Activated T-cell treated with anti-CD3 and anti-CD28 coated beads, Interleukin-2, amount 50 U/mL, for 48 hours (primary cell): ENCODE measurements around the gene MYH10.

ENCODE experiments used
- DNase-seq, 2 experiments: peaks; one replicate each; pipeline ENCODE4 v3.0.0-alpha.2; 2020

MYH10 gene

DNA sequence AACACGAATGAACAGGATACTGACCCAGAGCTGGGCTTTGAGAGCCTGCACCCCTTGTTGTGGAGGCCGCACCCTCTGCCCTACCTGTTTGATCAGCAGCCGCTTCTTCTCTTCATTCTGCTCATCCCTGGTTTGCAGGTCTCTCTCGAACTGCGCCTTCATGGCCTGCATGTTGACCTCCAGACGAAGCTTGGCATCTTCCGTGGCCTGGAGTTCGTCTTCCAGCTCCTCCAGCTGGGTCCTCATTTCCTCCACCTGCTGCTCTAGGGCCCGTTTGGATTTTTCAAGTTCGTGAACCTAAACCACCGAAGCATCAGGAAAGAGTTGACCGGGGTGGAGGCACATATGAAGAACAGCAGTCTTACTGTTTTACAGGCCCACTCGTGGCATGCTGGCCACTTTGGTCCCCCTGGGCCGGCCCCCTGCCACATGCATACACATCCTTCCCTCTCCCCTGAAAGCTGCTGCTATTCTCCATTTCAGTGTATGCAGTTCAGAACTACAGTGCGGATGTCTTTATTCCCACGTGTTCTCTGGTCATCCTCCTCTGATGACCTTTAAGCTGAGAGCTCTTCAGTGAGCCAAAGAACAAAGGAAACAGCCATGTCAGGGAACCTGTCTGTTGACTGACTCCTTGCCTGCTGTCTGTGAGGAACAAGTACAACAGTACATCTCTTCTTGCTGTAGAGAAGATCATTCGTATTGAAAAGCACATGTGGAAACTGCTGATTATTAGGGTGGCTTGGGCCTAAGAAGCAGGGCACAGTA, 140.1 kb downstream of the MYH10 start:
- no peak for DNase-seq

DNA sequence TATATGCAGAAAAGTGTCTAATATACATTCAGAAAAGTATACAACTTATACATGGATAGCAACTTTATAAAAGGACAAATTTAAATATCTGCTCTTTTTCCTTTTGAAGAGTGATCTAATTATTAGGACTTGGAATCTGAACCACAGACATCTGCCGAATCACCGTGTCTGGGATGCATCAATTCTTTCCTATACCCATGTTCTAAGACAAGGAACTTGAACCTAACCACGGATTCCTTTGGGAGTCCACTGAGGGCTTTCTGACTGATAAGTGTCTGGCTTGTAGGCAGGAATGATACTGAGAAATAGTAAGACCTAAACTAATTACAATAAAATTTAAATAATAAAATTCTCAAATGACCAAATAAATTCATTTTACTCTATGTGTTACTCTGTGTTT, 140.7 kb downstream of the MYH10 start:
- no peak for DNase-seq

DNA sequence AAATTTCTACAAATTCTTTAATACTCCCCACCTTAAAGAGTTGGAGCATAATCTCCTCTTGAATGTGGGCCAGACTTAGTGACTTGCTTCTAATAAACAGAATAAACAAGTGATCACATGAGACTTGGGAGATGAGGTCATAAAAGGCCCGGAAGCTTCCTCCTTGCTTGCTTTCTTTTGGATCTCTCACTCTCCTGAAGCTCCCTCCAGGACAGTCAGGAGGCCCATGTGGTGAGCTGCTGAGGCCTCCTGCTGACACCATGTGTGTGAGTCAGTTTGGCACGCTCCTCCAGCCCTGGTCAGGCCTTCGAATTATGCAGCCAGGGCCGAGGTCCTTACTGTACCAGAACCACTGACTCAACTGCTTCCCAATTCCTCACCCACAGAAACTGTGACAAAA, 141.6 kb downstream of the MYH10 start:
- DNase-seq = no peak

DNA sequence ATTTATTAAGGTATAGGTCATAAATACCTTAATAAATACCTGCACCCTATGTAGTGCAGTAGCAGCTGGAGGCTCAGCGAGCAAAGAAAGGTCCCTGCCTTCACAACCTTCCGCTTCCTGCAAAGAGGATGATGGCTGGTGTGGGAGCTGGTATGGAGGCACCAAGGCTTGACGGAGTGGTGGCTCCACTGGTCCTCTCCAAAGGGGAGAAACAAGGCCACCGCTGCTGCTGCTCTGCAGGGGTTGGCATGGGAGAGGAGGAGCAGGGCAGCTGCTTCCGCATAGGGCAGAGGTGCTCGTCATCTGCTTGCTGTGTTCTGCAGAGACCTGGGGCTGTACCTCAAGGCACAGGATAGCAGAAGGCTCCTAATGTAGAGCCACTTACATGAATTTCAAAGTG, 142.0 kb downstream of the MYH10 start:
- DNase-seq = no peak

DNA sequence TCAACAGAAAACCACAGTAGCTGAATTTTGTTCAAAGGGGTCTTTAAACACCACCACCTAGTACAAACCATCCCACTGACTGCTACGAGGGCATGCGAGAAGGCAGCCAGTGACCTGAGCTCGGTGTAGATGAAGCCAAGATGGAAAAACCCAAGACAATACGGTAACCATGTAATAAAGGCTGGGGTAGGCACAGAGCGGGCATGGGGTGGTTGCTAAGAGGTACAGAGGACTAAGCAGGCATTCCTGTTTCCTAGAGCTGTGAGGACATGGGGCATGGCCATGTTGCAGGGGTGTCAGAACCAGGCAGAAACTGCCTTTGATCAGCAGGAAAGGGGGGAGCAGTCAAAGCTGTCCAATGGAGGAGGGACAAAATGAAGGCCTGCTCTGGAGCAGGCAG, 142.8 kb downstream of the MYH10 start:
- DNase-seq = no peak

DNA sequence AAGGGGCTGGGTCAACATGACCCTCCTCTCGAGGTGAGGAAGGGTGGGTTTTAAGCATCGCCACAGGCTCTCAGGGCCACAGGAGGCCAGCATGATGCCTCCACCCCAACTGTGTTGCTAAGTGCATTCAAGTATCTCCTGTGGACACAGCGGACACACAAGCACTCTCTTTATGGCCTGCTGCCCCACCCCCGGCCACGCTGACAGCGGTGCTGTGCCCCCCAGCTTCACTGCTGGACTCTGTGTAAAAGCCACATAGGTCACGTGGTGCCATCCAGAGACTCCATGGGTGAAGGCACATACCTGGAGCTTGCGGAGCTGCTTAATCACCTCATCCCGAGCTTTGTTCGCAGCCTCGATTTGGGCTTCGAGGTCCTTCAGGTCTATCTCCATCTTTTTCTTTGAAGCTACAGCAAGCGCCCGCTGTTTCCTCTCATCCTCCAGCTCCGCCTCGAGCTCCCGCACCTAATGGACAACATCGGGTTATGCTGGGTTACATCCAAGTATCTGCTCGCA, 143.3 kb downstream of the MYH10 start:
- no peak for DNase-seq

DNA sequence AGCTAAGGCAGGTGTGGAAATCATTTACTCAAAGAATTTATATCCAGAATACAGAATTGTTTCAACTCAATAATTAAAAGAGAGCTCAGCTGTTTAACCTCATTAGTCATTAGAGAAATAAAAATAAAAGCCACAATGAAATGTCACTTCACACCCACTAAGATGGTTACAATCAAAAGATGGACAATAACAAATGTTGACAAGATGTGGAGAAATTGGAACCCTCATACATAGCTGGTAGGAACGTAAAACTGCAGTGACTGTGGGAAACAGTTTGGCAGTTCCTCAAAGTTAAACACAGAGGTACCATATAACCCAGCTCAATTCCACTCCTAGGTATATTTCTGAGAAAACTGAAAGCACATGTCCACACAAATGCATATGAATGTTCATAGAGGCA, 145.0 kb downstream of the MYH10 start:
- no peak for DNase-seq

DNA sequence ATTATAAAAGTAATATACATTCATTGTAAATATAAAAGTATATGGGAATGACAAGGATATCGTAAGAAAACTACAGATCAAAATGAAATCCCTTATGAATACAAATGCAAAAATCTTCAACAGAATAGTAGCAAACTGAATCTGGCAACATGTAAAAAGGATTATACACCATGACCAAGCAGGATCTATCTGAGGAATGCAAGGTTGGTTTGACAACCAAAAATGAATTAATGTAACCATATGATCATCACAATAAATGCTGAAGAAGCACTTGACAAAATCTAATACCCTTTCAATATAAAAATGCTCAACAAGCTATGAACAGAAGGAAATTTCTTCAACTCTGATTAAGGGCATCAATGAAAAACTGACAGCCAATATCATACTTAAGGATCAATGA, 146.1 kb downstream of the MYH10 start:
- no peak for DNase-seq

DNA sequence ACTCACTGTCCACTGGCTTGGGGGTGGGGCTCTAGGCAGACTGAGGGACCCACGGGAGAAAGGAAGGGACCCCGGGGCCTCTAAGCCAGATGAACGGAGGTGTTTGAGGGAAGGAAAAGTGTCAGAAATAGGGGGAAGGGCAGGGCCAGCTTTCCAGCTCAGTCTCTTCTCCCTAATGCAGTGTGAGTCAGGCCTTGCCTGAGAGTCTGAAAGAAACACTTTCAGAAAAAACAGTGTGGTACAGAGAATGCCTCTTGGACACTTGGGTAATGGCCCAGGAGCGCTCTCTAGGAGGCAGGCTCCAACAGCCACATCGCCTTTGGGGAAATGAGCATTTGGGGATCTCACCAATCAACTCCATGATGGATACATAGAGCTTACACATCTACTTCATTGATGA, 148.0 kb downstream of the MYH10 start:
- DNase-seq = no peak

DNA sequence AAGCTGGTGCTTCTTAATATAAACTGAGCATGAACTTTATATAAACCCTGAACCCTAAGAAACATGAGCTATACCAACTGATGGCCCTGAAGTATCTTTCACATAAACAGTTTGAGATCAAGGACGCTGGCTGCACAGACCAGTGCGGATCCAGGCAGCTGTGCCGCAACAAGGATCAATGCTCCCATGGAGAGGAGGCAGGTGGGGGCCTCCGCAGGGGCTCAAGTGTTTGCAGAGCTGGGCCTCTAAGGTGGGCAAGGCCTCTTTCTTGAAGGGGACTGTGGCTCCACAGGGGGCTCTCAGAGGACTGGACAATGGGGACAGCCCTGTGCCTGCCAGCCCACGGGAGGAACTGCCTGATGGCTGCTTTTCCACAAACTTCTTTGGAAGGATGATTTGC, 148.8 kb downstream of the MYH10 start:
- no peak for DNase-seq

DNA sequence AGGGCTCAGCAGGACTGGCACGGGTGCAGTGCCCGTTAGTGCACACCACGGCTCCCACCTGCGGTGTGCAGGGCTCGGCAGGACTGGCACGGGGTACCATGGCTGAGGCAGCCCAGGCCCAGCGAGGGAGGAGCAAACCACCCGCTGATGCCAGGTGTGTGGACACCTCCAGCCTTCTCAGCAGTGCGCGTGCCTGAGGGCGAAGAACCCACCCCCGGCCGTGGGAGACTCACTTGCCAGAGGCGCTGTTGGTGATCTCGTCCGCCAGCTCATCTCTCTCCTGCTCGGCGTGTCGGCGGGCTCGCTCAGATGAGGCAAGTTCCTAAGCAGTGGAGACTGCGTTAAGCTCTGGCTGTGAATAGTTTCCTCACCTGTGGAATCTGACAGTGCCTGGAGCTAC, 149.4 kb downstream of the MYH10 start:
- peak in 1 of 2 experiments; percentile 26 for DNase-seq

DNA sequence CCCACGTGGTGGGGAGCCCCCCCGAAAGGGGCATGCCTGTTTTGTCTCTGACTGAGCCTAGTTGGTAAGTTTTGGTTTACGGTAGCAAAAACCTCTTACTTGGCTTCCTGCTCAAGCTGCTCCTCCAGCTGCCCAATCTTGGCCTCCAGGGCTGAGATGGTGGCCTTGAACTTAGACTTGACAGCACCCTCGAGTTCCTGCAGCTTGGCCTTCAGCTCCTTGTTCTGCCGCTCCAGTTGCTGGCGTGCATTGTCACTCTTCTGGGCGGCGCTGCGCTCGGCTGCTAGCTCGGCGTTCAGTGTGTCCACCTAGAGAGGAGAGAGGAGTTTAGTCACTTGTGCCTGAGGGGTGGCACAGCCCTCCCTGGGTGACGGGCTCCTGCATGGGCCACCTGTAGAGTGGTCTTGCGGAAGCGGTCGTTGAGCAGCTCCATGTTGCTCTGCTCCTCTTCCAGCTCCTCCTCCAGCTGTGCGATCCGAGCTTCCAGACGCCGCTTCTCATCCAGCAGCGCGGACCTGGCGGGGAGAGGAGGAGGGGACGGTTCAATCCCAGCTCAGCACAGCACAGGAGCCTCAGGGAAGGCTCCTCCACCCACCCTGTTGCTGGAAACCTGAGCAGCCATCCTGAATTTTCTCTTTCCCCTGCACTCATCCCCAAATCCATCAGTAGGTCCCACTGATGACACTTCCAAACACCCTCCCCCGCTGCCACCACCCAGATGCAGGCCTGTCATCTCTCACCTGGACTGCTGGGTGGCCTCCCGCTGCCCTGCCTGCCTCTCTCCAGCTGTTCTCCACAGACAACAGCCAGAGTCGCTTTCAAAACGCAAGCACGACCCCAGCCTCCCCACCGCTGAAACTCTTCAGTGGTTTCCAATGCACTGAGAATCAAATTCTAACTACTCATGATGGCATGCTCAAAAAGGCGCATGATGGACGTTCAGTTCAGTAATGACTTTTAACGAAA, 150.2 kb downstream of the MYH10 start:
- no peak for DNase-seq

DNA sequence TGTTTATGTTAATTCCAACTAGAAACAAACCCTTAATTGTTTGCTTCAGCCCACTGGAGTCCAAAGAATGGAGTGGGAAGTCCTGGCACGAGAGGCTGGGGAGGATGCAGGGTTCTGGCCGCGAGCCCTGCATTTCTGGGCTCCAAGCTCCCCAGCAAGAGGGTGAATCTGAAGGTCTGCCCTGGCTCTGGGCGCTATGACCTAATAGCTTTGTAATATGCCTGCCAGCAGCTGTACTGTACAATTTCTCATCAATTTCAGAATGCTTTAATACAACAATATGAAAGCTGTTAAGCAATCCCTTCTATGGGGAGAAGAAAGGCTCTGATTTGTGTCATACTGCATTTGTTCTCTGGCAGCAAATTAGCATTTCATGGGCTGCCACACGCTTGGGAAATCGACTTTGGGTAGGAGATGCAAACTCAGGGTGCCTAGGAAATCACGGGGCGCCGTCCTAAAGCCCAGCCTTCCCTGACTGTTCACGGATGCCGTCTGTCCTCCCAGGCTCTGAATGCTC, 151.0 kb downstream of the MYH10 start:
- no peak for DNase-seq

DNA sequence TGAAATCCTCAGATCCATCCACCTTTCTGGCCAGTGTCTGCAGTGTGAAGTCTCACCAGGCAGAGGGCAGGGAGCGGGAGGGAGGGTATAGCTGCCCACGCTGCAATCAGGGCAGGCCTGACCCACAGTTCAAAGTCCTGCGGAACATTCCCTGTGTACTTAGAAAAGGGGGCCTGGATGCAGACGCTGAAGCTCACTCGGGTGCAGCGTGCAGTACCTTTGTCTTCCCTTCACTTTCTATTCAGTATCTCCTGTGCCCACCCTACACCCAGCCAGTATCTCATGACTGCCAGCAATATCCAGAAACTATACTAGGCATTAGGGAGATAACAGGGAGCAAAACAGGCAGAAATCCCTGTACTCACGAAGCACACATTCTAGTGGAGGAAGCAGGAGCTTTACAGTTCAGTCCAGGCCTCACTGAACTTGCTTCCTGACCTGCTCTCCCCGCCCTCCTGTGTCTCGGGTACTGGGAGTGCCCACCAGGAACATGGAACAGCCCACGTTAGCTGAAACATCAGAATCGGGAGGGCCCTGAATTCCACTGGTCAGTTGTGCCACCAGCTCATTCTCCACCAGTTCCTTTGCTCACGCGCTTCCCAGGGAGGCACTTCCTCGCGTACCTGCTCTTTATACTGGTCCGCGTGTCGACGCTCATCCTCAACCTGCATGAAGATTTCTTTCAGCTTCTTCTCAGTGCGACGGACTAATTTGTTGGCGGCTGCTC, 152.6 kb downstream of the MYH10 start:
- DNase-seq = no peak

DNA sequence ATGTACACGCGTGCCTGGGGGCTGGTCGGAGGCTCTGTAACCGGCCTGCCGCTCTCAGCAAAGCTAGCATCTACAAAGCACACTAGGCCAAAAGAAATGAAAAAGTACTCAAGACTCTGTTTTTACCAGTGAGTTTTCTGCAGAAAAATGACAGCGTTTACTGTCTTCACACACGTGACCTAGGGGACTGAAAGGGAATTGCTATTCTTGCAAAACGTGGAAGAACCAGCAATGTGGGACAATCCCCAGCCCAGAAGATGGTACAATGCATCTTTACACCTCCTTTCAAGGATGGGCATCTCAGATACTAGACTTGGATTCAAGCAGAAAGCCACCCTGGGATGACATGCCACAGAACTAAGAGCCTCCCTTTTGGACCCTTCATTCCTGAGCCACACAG, 153.4 kb downstream of the MYH10 start:
- DNase-seq = no peak

DNA sequence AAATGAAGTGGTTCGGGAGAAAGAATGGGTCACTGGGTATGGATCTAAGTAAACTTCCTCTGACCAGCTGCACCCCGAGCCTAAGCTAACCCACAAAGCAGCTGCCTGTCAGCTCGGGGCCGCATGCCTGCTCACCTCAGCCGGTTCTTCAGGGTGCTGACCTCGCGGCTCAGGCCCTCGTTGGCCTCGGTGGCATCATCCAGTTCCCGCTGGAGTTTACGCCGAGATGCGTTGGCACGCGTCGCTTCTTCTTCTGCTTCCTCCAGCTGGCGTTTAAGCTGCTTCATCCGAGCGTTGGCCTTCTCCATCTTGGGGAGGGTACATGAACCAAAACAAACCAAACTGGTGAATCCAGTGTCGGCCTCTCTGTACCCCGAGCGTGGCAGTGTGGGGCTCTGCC, 153.8 kb downstream of the MYH10 start:
- DNase-seq = no peak

DNA sequence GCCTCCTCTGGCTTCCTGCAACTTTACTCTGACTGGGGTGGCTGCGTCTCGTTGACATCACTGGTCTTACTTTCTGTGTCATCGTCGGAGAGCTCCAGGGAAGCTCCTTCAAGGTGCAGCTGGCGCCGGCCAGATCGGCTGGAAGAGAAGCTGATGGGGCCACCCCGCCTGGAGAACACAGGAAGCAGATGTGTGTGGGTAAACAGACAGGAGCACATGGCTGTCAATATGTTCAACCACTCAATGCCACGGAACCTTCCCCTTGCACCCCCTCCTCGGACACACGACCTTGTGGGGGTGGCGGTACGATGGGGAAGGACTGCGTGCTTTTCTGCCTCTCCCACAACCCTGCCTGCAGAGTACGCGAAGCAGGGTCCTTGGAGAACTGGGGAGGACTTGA, 154.7 kb downstream of the MYH10 start:
- no peak for DNase-seq

DNA sequence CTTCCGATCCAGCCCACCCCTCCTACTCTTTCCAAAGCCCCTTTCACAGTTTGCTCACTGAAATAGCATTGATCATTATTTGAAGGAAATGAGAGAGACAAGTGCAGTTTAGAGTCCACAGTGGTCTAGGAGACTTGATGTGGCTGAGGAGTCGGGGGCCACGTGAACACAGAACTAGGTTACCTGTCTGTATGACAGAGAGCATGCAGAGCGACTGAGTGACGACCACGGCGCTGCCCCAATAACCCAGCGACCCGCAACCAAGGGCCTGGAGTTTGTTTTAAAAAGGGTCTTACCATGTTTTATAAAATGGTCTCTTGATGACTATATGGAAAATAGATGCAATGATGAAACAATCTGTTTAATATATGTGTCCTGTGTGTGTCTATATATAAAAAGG, 155.3 kb downstream of the MYH10 start:
- DNase-seq = no peak

DNA sequence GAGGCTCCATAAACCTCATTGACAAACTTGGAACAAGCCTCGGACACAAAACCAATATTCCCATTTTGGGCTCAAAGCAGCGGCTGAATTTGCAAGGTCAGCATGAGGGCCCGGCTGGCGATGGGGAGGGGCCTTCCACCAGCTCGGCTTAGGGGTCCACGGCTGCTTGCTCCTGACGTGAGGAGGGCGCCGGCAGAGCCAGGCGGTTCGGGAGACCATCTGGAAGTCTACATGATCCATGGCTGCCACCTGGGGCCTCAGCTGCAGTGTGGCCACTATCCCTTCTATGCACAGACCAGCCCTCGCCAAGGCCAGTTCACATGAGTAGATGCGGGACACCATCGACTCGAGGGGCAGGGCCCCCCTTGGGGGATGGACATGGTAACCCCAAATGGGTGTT, 155.7 kb downstream of the MYH10 start:
- no peak for DNase-seq

DNA sequence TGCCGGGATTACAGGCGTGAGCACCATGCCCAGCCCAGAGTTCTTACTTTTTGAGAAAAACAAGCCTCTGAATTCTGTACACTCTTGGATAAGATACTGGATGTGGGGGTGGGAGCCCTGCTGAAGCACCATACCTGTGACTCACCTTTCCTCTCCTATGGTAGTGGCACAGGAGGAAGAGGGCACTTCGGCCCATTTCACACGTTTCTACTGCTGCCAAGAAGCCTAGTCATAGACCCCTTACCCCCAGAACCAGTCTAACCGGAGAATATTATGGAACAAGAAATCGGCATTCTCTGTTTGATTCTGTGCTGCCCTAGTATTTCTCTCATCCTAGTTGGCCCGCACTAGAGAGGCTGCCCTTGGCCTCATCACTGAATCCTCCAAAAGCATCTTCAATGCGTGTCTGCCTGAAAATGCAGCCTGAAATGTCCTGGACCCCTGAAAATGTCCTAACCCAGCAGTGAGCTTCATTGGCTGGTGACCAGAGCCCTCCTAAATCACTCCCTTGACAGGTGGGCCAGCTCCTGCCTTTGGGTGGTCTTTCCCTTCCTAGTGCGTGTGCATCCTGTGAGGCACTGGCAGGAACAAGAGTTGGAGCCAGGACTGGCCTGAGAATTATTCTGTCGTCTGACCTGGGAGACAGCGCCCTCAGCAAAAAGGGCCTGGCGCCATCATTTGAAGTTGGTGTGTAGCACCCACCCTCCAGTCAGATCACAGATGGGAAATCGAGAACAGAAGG, 156.9 kb downstream of the MYH10 start:
- DNase-seq = no peak

DNA sequence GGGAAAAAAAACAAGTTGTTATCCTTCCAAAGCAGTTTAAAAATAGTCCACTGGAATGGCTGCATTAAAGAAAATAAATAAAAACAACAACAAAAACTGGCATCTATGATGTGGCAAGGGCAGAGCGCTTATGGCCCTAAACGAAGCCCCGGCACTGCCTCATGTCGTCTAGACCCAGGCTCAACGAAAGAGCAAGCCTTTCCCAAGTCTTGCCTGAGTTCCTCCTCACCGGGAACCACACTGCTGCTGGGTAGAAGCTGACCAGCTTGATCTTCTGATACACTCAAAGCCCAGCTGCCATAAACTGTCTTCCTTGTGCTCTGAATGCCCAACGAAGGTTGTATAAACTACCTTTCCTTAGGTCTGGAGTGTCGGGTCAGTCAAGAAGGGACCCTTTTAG, 157.9 kb downstream of the MYH10 start:
- no peak for DNase-seq

DNA sequence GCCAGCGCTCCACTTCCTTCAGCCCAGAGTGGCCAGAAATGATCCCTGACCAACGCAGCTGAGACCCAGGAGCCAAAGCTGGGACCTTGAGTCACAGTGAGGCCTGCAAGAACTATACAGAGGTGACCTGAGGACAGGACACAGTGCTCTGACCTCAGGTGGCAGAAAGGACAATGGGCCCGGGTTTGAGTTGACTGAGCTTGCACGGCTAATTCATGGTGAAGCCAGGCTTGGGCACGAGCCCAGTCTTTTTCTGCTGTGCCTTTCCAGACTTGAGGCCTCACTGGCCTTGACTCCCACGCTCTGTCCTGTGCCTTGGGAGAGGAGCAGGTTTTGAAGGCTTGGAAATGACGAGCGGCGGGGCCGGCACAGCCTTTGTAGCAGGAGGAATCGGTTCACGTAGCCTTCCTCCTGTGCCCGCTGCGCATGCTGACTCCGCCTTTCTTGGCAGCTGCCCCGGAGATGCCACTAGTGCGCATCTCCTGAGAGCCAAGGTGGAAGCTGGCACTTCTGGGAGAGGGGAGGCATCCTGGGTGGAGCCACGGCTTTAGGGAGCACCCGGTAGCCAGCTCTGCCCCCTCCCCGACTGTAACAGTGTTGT, 160.0 kb downstream of the MYH10 start:
- DNase-seq = no peak
